Tibial artery (tissue), 4 donors: ENCODE measurements around the gene URI1.
"Not testable (repeated sequence)": the region's sequence is repeated elsewhere in the genome, so short reads cannot be mapped to it uniquely, and the experiment has no call there.

Source experiments
- DNase-seq, 2 donors: peaks; one replicate each; pipeline ENCODE4 v3.0.0-alpha.2; 2019
- H3K27ac ChIP-seq, 2 donors: fragments of 200-600 bp; sonication (generic) in 1 of 2; 1 replicate in 1 of 2; 2 replicates in 1 of 2; pipeline ENCODE4 v1.5.1; 2018 to 2019; ENCODE audit warnings: mild to moderate bottlenecking in 1 of 2
- H3K27me3 ChIP-seq, 2 donors: fragments of 200-600 bp; sonication (generic) in 1 of 2; one replicate each; pipeline versions ENCODE4 v1.5.1 to v1.6.0; 2016 to 2019
- H3K36me3 ChIP-seq, 3 donors: fragments of 200-600 bp; sonication (generic) in 2 of 3; one replicate each; pipeline ENCODE4 v1.5.1; 2016 to 2019; ENCODE audit warnings: mild to moderate bottlenecking in 2 of 3
- H3K4me1 ChIP-seq, 4 donors: fragments of 200-600 bp; sonication (generic) in 2 of 4; 1 replicate in 3 of 4; 2 replicates in 1 of 4; pipeline ENCODE4 v1.5.1; 2016 to 2019
- H3K4me3 ChIP-seq, 2 donors: fragments of 200-600 bp; sonication (generic) in 1 of 2; 1 replicate in 1 of 2; 2 replicates in 1 of 2; pipeline ENCODE4 v1.5.1; 2018 to 2019; ENCODE audit warnings: mild to moderate bottlenecking in 2 of 2
- H3K9me3 ChIP-seq, 3 donors: fragments of 200-600 bp; sonication (generic) in 1 of 3; one replicate each; pipeline ENCODE4 v1.5.1; 2016 to 2019
- CTCF ChIP-seq, 2 experiments: fragments of 200-600 bp in 1 of 2; fragments of 450-650 bp in 1 of 2; IDR thresholded peaks; one replicate each; pipeline ENCODE4 v1.5.1; 2017 to 2019; ENCODE audit warnings: antibody characterized with exemption in 2 of 2, mild to moderate bottlenecking in 1 of 2, moderate library complexity in 1 of 2
- intact Hi-C: fragments of 100-400 bp; cut with DNase I; formaldehyde crosslinking; loops from one replicate; pipeline ENCODE4 v1.15.0; 2023; ENCODE audit warnings: low total_unique reads

The URI1 gene

GRCh38 chr19:29908963-29909944, 32.8 kb upstream of the URI1 start:
- no peak for DNase-seq
- Histone ChIP-seq H3K4me3 (no peak overlapping the region), H3K27ac (no peak overlapping the region), H3K9me3 (no peaks in the 10 kb centered on the region), H3K4me1 (no peaks in the 10 kb centered on the region), H3K36me3 (no peaks in the 10 kb centered on the region), H3K27me3 (peaks cover 0 to 7% of the 10 kb centered on the region in 2 donors)
- intact Hi-C loops = no loop called here
- TF ChIP-seq CTCF (IDR thresholded peaks at IDR 0.05) = no peak

GRCh38 chr19:29914933-29915332, 27.1 kb upstream of the URI1 start:
- intact Hi-C loops = no loop called here
- H3K27me3 ChIP-seq = no peaks in the 10 kb centered on the region
- no peak for TF ChIP-seq CTCF (IDR thresholded peaks at IDR 0.05)
- no peak overlapping the region for H3K4me3 ChIP-seq
- no peak overlapping the region for H3K27ac ChIP-seq
- no peak for DNase-seq
- no peaks in the 10 kb centered on the region for H3K4me1 ChIP-seq
- no peaks in the 10 kb centered on the region for H3K9me3 ChIP-seq
- no peaks in the 10 kb centered on the region for H3K36me3 ChIP-seq

- H3K9me3 ChIP-seq, H3K36me3 ChIP-seq, H3K27me3 ChIP-seq, intact Hi-C loops, DNase-seq, H3K4me3 ChIP-seq, H3K4me1 ChIP-seq, H3K27ac ChIP-seq: not testable (repeated sequence)
These were observed 26.2 kb upstream of the URI1 start for GRCh38 chr19:29915832-29916231.

- TF ChIP-seq CTCF (IDR thresholded peaks at IDR 0.05) = no peak
- H3K4me3 ChIP-seq = no peak overlapping the region
- H3K27ac ChIP-seq = no peak overlapping the region
- no peaks in the 10 kb centered on the region for H3K27me3 ChIP-seq
- H3K36me3 ChIP-seq = no peaks in the 10 kb centered on the region
- no peaks in the 10 kb centered on the region for H3K9me3 ChIP-seq
- no peaks in the 10 kb centered on the region for H3K4me1 ChIP-seq
- intact Hi-C loops = no loop called here
- no peak for DNase-seq
These were observed 24.1 kb upstream of the URI1 start for GRCh38 chr19:29917911-29918310.

- H3K27me3 ChIP-seq = no peaks in the 10 kb centered on the region
- H3K4me3 ChIP-seq = no peak overlapping the region
- H3K9me3 ChIP-seq = no peaks in the 10 kb centered on the region
- no peaks in the 10 kb centered on the region for H3K4me1 ChIP-seq
- H3K36me3 ChIP-seq = no peaks in the 10 kb centered on the region
- no peak for DNase-seq
- no peak for TF ChIP-seq CTCF (IDR thresholded peaks at IDR 0.05)
- H3K27ac ChIP-seq = no peak overlapping the region
- intact Hi-C loops = no loop called here
These were observed 23.1 kb upstream of the URI1 start for GRCh38 chr19:29918891-29919290.

- intact Hi-C loops = no loop called here
- Histone ChIP-seq H3K27me3 (peaks cover 0 to 8% of the 10 kb centered on the region in 2 donors), H3K9me3 (no peaks in the 10 kb centered on the region), H3K27ac (no peak overlapping the region), H3K36me3 (no peaks in the 10 kb centered on the region), H3K4me3 (no peak overlapping the region), H3K4me1 (no peaks in the 10 kb centered on the region)
- TF ChIP-seq CTCF (IDR thresholded peaks at IDR 0.05) = no peak
- no peak for DNase-seq
These were observed 19.1 kb upstream of the URI1 start for GRCh38 chr19:29922972-29923371.
